SK-N-SH treated with all-trans-retinoic acid at 6 μM for 48 hours (cell line): ENCODE results near the gene PLXDC2.

Experiments
- ARNTL ChIP-seq: fragments of 450-650 bp; formaldehyde crosslinking; IDR thresholded peaks from 2 replicates; pipeline ENCODE4 v1.5.0; 2020; ENCODE audit warnings: low read depth, mild to moderate bottlenecking, moderate library complexity, borderline replicate concordance
- CSRNP3 ChIP-seq: fragments of 250-450 bp; sonication (Bioruptor Pico); IDR thresholded peaks from 2 replicates; pipeline ENCODE4 v1.5.1; 2021; ENCODE audit warnings: mild to moderate bottlenecking, moderate library complexity
- ISL1 ChIP-seq: fragments of 250-450 bp; sonication (Bioruptor Pico); IDR thresholded peaks from 2 replicates; pipeline ENCODE4 v2.1.2; 2022; ENCODE audit warnings: mild to moderate bottlenecking, moderate library complexity
- PATZ1 ChIP-seq: fragments of 250-450 bp; sonication (Bioruptor Pico); IDR thresholded peaks from 2 replicates; pipeline ENCODE4 v1.8.0; 2020; ENCODE audit warnings: mild to moderate bottlenecking, moderate library complexity, borderline replicate concordance
- RARB ChIP-seq: fragments of 250-450 bp; sonication (Bioruptor Pico); IDR thresholded peaks from 2 replicates; pipeline ENCODE4 v1.8.0; 2021; ENCODE audit warnings: mild to moderate bottlenecking, moderate library complexity
- TSHZ2 ChIP-seq: fragments of 250-450 bp; sonication (Bioruptor Pico); IDR thresholded peaks from 2 replicates; pipeline ENCODE4 v1.5.0; 2020; ENCODE audit warnings: mild to moderate bottlenecking, moderate library complexity
- ZC3H10 ChIP-seq: fragments of 250-450 bp; sonication (Bioruptor Pico); IDR thresholded peaks from 2 replicates; pipeline ENCODE4 v1.5.1; 2021; ENCODE audit warnings: mild to moderate bottlenecking, moderate library complexity
- ZFP30 ChIP-seq: fragments of 450-650 bp; formaldehyde crosslinking; IDR thresholded peaks from 2 replicates; pipeline ENCODE4 v1.5.0; 2022; ENCODE audit warnings: mild to moderate bottlenecking, moderate library complexity

GRCh38 chr10:19800161-19800560, 16.1 kb upstream of the PLXDC2 start:
- TF ChIP-seq PATZ1 = no peak
- TF ChIP-seq TSHZ2 (CRISPR knock-in tag) = no peak
- TF ChIP-seq RARB = no peak
- TF ChIP-seq ISL1 = no peak
- no peak for TF ChIP-seq ARNTL (CRISPR knock-in tag)
- no peak for TF ChIP-seq ZFP30
- TF ChIP-seq CSRNP3 (CRISPR knock-in tag) = no peak
- no peak for TF ChIP-seq ZC3H10 (CRISPR knock-in tag)
